Activated CD4-positive, alpha-beta T cell treated with anti-CD3 and anti-CD28 coated beads, Interleukin-2, amount 50 U/mL, for 16 hours (primary cell): Measurements from ENCODE around the gene ZNF521.

Experiments
- DNase-seq: peaks from one replicate; pipeline ENCODE4 v3.0.0-alpha.2; 2020

Gene ZNF521

GRCh38 chr18:25335062-25335461 is 16.9 kb downstream of the ZNF521 start:
- DNase-seq = no peak

GRCh38 chr18:25334588-25334987 is 17.4 kb downstream of the ZNF521 start:
- no peak for DNase-seq

GRCh38 chr18:25332002-25332401 is 20.0 kb downstream of the ZNF521 start:
- no peak for DNase-seq

- DNase-seq = no peak
These were observed 22.2 kb downstream of the ZNF521 start for GRCh38 chr18:25329783-25330182.

GRCh38 chr18:25327584-25327983 is 24.4 kb downstream of the ZNF521 start:
- DNase-seq = no peak

- no peak for DNase-seq
These were observed 25.5 kb downstream of the ZNF521 start for GRCh38 chr18:25326361-25326952.

- no peak for DNase-seq
These were observed 29.2 kb downstream of the ZNF521 start for GRCh38 chr18:25322806-25323205.

- DNase-seq = no peak
These were observed 35.5 kb downstream of the ZNF521 start for GRCh38 chr18:25316381-25317018.

GRCh38 chr18:25314838-25315190 is 37.2 kb downstream of the ZNF521 start:
- no peak for DNase-seq

- no peak for DNase-seq
These were observed 37.7 kb downstream of the ZNF521 start for GRCh38 chr18:25314151-25314837.

- DNase-seq = no peak
These were observed 38.7 kb downstream of the ZNF521 start for GRCh38 chr18:25313268-25313667.

- DNase-seq = no peak
These were observed 41.9 kb downstream of the ZNF521 start for GRCh38 chr18:25310045-25310444.

- no peak for DNase-seq
These were observed 43.6 kb downstream of the ZNF521 start for GRCh38 chr18:25308381-25308780.

- DNase-seq = no peak
These were observed 44.8 kb downstream of the ZNF521 start for GRCh38 chr18:25307192-25307591.

GRCh38 chr18:25306671-25307070 is 45.3 kb downstream of the ZNF521 start:
- no peak for DNase-seq

- no peak for DNase-seq
These were observed 46.4 kb downstream of the ZNF521 start for GRCh38 chr18:25305584-25305983.

- no peak for DNase-seq
These were observed 51.5 kb downstream of the ZNF521 start for GRCh38 chr18:25300492-25300891.

GRCh38 chr18:25299426-25300300 is 52.3 kb downstream of the ZNF521 start:
- DNase-seq = no peak

GRCh38 chr18:25298853-25299274 is 53.1 kb downstream of the ZNF521 start:
- no peak for DNase-seq

GRCh38 chr18:25295624-25296138 is 56.3 kb downstream of the ZNF521 start:
- no peak for DNase-seq

GRCh38 chr18:25291150-25291549 is 60.8 kb downstream of the ZNF521 start:
- no peak for DNase-seq

GRCh38 chr18:25289001-25289631 is 62.9 kb downstream of the ZNF521 start:
- DNase-seq = no peak
